Neuronal stem cell (in vitro differentiated cells): ENCODE measurements around the gene TMUB2.

ENCODE experiments used
- DNase-seq: peaks from one replicate; pipeline ENCODE4 v3.0.0-alpha.2; 2013; ENCODE audit warnings: low spot score
- H2AFZ ChIP-seq: one replicate; pipeline ENCODE4 v1.6.1; 2013; ENCODE audit warnings: mild to moderate bottlenecking, low read length, inconsistent platforms
- H2AK5ac ChIP-seq: 2 replicates; pipeline ENCODE4 v1.6.1; 2013; ENCODE audit warnings: low read depth, mild to moderate bottlenecking, inconsistent platforms, low read length, moderate library complexity, mixed read lengths
- H2BK120ac ChIP-seq: 2 replicates; pipeline ENCODE4 v1.6.1; 2013; ENCODE audit warnings: low read depth, mild to moderate bottlenecking, inconsistent platforms, low read length, moderate library complexity, mixed read lengths
- H2BK12ac ChIP-seq: one replicate; pipeline ENCODE4 v1.6.1; 2013; ENCODE audit warnings: low read length, inconsistent platforms
- H2BK15ac ChIP-seq: 2 replicates; pipeline ENCODE4 v1.6.1; 2013; ENCODE audit warnings: mild to moderate bottlenecking, low read length, inconsistent platforms, mixed read lengths
- H2BK5ac ChIP-seq: one replicate; pipeline ENCODE4 v1.6.1; 2013; ENCODE audit warnings: inconsistent platforms, mild to moderate bottlenecking, low read length, moderate library complexity
- H3K14ac ChIP-seq: one replicate; pipeline ENCODE4 v1.6.1; 2013; ENCODE audit warnings: low read length, inconsistent platforms
- H3K18ac ChIP-seq: 2 replicates; pipeline ENCODE4 v1.6.1; 2013; ENCODE audit warnings: low read length, inconsistent platforms
- H3K23ac ChIP-seq: 2 replicates; pipeline ENCODE4 v1.6.1; 2013; ENCODE audit warnings: low read depth, mild to moderate bottlenecking, mixed read lengths, low read length, inconsistent platforms; ENCODE audit not compliant: poor library complexity
- H3K27ac ChIP-seq: replicated peaks from 3 replicates; pipeline ENCODE4 v1.5.1; 2013; ENCODE audit warnings: low read length, inconsistent platforms
- H3K27me3 ChIP-seq, 3 experiments: 2 replicates each; pipeline ENCODE4 v1.6.1; 2013; ENCODE audit warnings: low read length in 3 of 3, mild to moderate bottlenecking in 2 of 3, inconsistent platforms in 1 of 3, low read depth in 1 of 3, mixed read lengths in 1 of 3, moderate library complexity in 1 of 3; ENCODE audit not compliant: control insufficient read depth in 3 of 3, insufficient read depth in 3 of 3
- H3K36me3 ChIP-seq, 2 donors: replicated peaks in 1 of 2; 2 replicates each; pipeline ENCODE4 v1.6.1; 2013; ENCODE audit warnings: low read length in 2 of 2; ENCODE audit not compliant: control insufficient read depth in 2 of 2, insufficient read depth in 2 of 2
- H3K4ac ChIP-seq: 2 replicates; pipeline ENCODE4 v1.6.1; 2013; ENCODE audit warnings: inconsistent platforms, mild to moderate bottlenecking, low read length, moderate library complexity
- H3K4me1 ChIP-seq, 2 donors: 1 replicate in 1 of 2; 2 replicates in 1 of 2; pipeline ENCODE4 v1.6.1; 2013; ENCODE audit warnings: low read length in 2 of 2, low read depth in 1 of 2; ENCODE audit not compliant: control insufficient read depth in 2 of 2, insufficient read depth in 1 of 2
- H3K4me2 ChIP-seq: one replicate; pipeline ENCODE4 v1.6.1; 2013; ENCODE audit warnings: mild to moderate bottlenecking, low read length, inconsistent platforms; ENCODE audit not compliant: insufficient read depth, poor library complexity, severe bottlenecking
- H3K4me3 ChIP-seq, 2 donors: 2 replicates each; pipeline ENCODE4 v1.5.1; 2013; ENCODE audit warnings: low read length in 2 of 2, mild to moderate bottlenecking in 2 of 2, inconsistent platforms in 1 of 2, moderate library complexity in 1 of 2
- H3K79me1 ChIP-seq: one replicate; pipeline ENCODE4 v1.6.1; 2013; ENCODE audit warnings: low read depth, mild to moderate bottlenecking, inconsistent platforms, low read length, moderate library complexity
- H3K9ac ChIP-seq: one replicate; pipeline ENCODE4 v1.6.1; 2013; ENCODE audit warnings: mild to moderate bottlenecking, low read depth, low read length, inconsistent platforms; ENCODE audit not compliant: poor library complexity
- H3K9me3 ChIP-seq, 2 donors: replicated peaks in 1 of 2; 2 replicates each; pipeline versions ENCODE3 to v1.6.1; 2013; ENCODE audit warnings: low read length in 2 of 2, mild to moderate bottlenecking in 2 of 2, inconsistent platforms in 1 of 2, low read depth in 1 of 2, mixed read lengths in 1 of 2, moderate library complexity in 1 of 2; ENCODE audit not compliant: control insufficient read depth in 2 of 2, insufficient read depth in 1 of 2
- H4K8ac ChIP-seq: one replicate; pipeline ENCODE4 v1.6.1; 2013; ENCODE audit warnings: low read depth, mild to moderate bottlenecking, inconsistent platforms, low read length, moderate library complexity
- H4K91ac ChIP-seq: one replicate; pipeline ENCODE4 v1.6.1; 2013; ENCODE audit warnings: low read length, low read depth, mild to moderate bottlenecking, inconsistent platforms; ENCODE audit not compliant: poor library complexity
- WGBS, 2 donors: extraction: QIAGEN DNeasy Blood & Tissue Kit; methylation state at CpG; one replicate each; pipeline ENCODE4 v1.1.7; 2013; ENCODE audit warnings: missing lambda C conversion rate in 2 of 2, mixed read lengths in 1 of 2; ENCODE audit not compliant: insufficient read length in 2 of 2, insufficient replicate concordance in 1 of 2; ENCODE audit errors: extremely low coverage in 2 of 2; 5-methylcytosine and 5-hydroxymethylcytosine counted together

Gene TMUB2

DNA sequence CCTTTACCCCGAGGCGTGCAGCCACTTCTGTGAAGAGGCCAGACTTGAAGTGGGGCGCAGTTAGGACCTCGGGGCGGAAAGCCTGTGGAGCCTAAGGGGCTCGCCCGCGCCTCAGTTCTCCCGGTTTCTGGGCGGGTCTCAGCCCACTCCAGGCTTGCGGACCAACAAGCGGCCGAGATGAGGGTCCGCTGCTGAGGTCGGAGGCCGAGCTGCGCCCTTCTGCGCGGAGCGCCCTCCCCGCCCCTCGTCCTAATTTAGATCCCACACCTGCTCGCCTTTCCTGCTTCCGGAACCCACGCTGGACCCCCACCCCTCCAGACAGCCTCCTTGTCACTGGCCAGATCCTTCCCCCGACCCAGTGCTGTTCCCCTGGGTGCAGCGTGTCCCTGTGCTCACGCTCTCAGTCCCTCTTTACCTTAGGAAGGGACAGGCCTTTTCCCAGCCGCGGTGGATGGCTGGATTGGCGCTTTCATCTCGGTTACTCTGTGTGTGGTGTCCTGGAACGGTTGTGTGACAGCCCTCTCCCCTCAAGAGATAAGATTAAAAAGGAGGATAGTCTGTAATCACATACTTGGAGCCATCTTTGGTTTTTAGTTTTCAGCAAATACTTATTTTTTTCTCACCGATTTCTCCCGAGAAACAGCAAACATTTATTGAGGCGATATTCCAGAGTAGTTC lies 13.8 kb downstream of the TMUB2 start:
- H2BK12ac ChIP-seq, result no peak overlapping the region
- no peak overlapping the region for H3K14ac ChIP-seq
- DNase-seq, result no peak
- H3K4me2 ChIP-seq, result peak overlapping the region; percentile 81
- H3K4ac ChIP-seq, result peak overlapping the region; percentile 19
- no peak overlapping the region for H2AK5ac ChIP-seq
- no peak overlapping the region for H4K91ac ChIP-seq
- H3K79me1 ChIP-seq, result peaks cover 18% of the 10 kb centered on the region
- peak overlapping the region; percentile 84 to 86 for H3K4me3 ChIP-seq
- peaks cover 14 to 23% of the 10 kb centered on the region in 2 donors for H3K36me3 ChIP-seq
- H3K9ac ChIP-seq, result peak overlapping the region; percentile 88
- H3K27ac ChIP-seq, result peak overlapping the region; percentile 92
- peak overlapping the region; percentile 8 for H3K23ac ChIP-seq
- H3K4me1 ChIP-seq, result peaks cover 11 to 13% of the 10 kb centered on the region in 2 donors
- H3K27me3 ChIP-seq, result no peaks in the 10 kb centered on the region
- no peak overlapping the region for H2BK120ac ChIP-seq
- H2AFZ ChIP-seq, result peak overlapping the region; percentile 96
- H2BK15ac ChIP-seq, result no peak overlapping the region
- H4K8ac ChIP-seq, result no peak overlapping the region
- H3K18ac ChIP-seq, result peak overlapping the region; percentile 97
- H2BK5ac ChIP-seq, result peak overlapping the region; percentile 33
- H3K9me3 ChIP-seq, result no peaks in the 10 kb centered on the region
- WGBS, 2 donors, result no CpG with 5 or more reads among the region's 36 CpGs

GRCh38 chr17:44202756-44203155 lies 16.0 kb downstream of the TMUB2 start:
- Histone ChIP-seq H2BK120ac (no peak overlapping the region), H3K79me1 (peaks cover 10% of the 10 kb centered on the region), H3K4me2 (no peak overlapping the region), H4K8ac (no peak overlapping the region), H3K18ac (no peak overlapping the region), H3K4me1 (peaks cover 11 to 12% of the 10 kb centered on the region in 2 donors), H3K36me3 (peaks cover 8 to 19% of the 10 kb centered on the region in 2 donors), H4K91ac (no peak overlapping the region), H3K23ac (no peak overlapping the region), H3K27me3 (no peaks in the 10 kb centered on the region), H3K4me3 (no peak overlapping the region), H2BK12ac (no peak overlapping the region), H3K14ac (no peak overlapping the region), H2AK5ac (no peak overlapping the region), H3K4ac (no peak overlapping the region), H3K9me3 (no peaks in the 10 kb centered on the region), H3K9ac (no peak overlapping the region), H2AFZ (peak overlapping the region; percentile 36), H2BK15ac (no peak overlapping the region), H2BK5ac (no peak overlapping the region), H3K27ac (no peak overlapping the region)
- no peak for DNase-seq
- no CpG with 5 or more reads among the region's 4 CpGs for WGBS, 2 donors

GRCh38 chr17:44203731-44204440 lies 17.1 kb downstream of the TMUB2 start:
- H3K18ac ChIP-seq, result no peak overlapping the region
- no peak overlapping the region for H2AK5ac ChIP-seq
- no peak overlapping the region for H2BK15ac ChIP-seq
- peaks cover 2% of the 10 kb centered on the region for H3K79me1 ChIP-seq
- no peak overlapping the region for H2BK120ac ChIP-seq
- H2BK5ac ChIP-seq, result no peak overlapping the region
- no peak overlapping the region for H3K14ac ChIP-seq
- H2AFZ ChIP-seq, result no peak overlapping the region
- H3K4ac ChIP-seq, result no peak overlapping the region
- peaks cover 2 to 4% of the 10 kb centered on the region in 2 donors for H3K4me1 ChIP-seq
- H3K9me3 ChIP-seq, result peaks cover 0 to 1% of the 10 kb centered on the region in 2 donors
- H3K23ac ChIP-seq, result no peak overlapping the region
- WGBS, 2 donors, result no CpG with 5 or more reads among the region's 9 CpGs
- no peak overlapping the region for H3K9ac ChIP-seq
- DNase-seq, result peak; percentile 39
- no peak overlapping the region for H3K27ac ChIP-seq
- H4K91ac ChIP-seq, result no peak overlapping the region
- no peak overlapping the region for H3K4me2 ChIP-seq
- no peaks in the 10 kb centered on the region for H3K27me3 ChIP-seq
- H3K36me3 ChIP-seq, result peaks cover 13 to 26% of the 10 kb centered on the region in 2 donors
- no peak overlapping the region for H3K4me3 ChIP-seq
- H2BK12ac ChIP-seq, result no peak overlapping the region
- H4K8ac ChIP-seq, result no peak overlapping the region

DNA sequence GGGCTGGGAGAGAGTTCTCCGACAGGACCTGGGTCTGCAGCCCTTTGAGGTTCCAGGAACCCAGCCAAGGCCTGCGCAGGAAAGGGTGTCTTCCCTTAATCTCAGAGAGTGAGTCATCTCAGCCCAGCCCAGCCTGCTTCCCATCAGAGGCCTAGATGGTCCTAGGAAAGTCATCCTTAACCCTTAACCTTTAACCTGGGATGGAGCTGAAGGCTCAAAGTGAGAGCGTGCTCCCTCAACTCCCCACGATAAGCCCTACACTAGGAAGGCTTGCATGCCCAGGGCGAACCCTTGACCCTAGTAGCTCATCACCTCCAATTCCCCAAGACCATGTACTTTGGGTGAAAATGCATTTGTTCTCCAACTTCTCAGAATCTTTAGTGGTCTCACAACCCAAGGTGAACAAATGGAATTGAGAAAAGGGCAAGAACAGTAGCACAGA lies 17.7 kb downstream of the TMUB2 start:
- H3K18ac ChIP-seq, result no peak overlapping the region
- no peak overlapping the region for H2BK12ac ChIP-seq
- peaks cover 0 to 1% of the 10 kb centered on the region in 2 donors for H3K9me3 ChIP-seq
- no peak overlapping the region for H3K4ac ChIP-seq
- H3K27me3 ChIP-seq, result no peaks in the 10 kb centered on the region
- H2BK5ac ChIP-seq, result no peak overlapping the region
- WGBS, 2 donors, result no CpG with 5 or more reads among the region's 5 CpGs
- no peak overlapping the region for H3K14ac ChIP-seq
- no peak overlapping the region for H3K4me2 ChIP-seq
- no peak overlapping the region for H2AK5ac ChIP-seq
- no peak overlapping the region for H3K9ac ChIP-seq
- no peak overlapping the region for H2BK120ac ChIP-seq
- H3K79me1 ChIP-seq, result peaks cover 2% of the 10 kb centered on the region
- no peak for DNase-seq
- H3K4me3 ChIP-seq, result no peak overlapping the region
- H3K27ac ChIP-seq, result no peak overlapping the region
- peaks cover 2 to 4% of the 10 kb centered on the region in 2 donors for H3K4me1 ChIP-seq
- H2AFZ ChIP-seq, result no peak overlapping the region
- no peak overlapping the region for H4K8ac ChIP-seq
- peaks cover 19 to 32% of the 10 kb centered on the region in 2 donors for H3K36me3 ChIP-seq
- no peak overlapping the region for H2BK15ac ChIP-seq
- H4K91ac ChIP-seq, result no peak overlapping the region
- no peak overlapping the region for H3K23ac ChIP-seq
